Erythroblast (primary cell): ENCODE data around the gene SNX33.
"Not testable (repeated sequence)": the region's sequence is repeated elsewhere in the genome, so short reads cannot be mapped to it uniquely, and the experiment has no call there.

ENCODE experiments used
- GATA1 ChIP-seq: IDR thresholded peaks from 2 replicates; pipeline ENCODE4 v1.6.1; 2011; ENCODE audit warnings: low read depth, mild to moderate bottlenecking, control low read depth, low read length, moderate library complexity
- POLR2A ChIP-seq: IDR thresholded peaks from 2 replicates; pipeline ENCODE4 v1.6.1; 2011; ENCODE audit warnings: mild to moderate bottlenecking, low read length

- TF ChIP-seq POLR2A, GATA1: not testable (repeated sequence)
Measured at GRCh38 chr15:75686212-75686642, 38.5 kb downstream of the SNX33 start.
